ENCODE data around the gene STAT3.
"Not testable (repeated sequence)": the region's sequence is repeated elsewhere in the genome, so short reads cannot be mapped to it uniquely, and the experiment has no call there.

Gene STAT3

GRCh38 chr17:42388381-42389134 lies at the start of gene STAT3:
Gene STAT3 (minus strand): TSS chr17:42388442. CDS start chr17:42348516, 39,926 bp downstream.
- Mint-ChIP-seq H3K9me3 (no peaks in the 10 kb centered on the region), H3K27me3 (ENCODE audit: low read depth) (no peaks in the 10 kb centered on the region), H3K4me1 (ENCODE audit: low read depth) (peaks cover 40% of the 10 kb centered on the region), H3K4me3 (peak within 1 kb of the TSS; percentile 91), H3K27ac (peak within 1 kb of the TSS; percentile 100), H3K36me3 (ENCODE audit: low read depth) (peaks cover 9% of the 10 kb centered on the region)
- peak; percentile 100 for DNase-seq (ENCODE audit: low spot score)

- Mint-ChIP-seq H3K27me3 (ENCODE audit: low read depth) (peaks cover 26% of the 10 kb centered on the region), H3K27ac (no peak overlapping the region), H3K9me3 (no peaks in the 10 kb centered on the region), H3K4me3 (no peak overlapping the region), H3K36me3 (ENCODE audit: low read depth) (no peaks in the 10 kb centered on the region), H3K4me1 (ENCODE audit: low read depth) (no peaks in the 10 kb centered on the region)
- no peak for DNase-seq (ENCODE audit: low spot score)
Measured at GRCh38 chr17:42436391-42436790, 48.1 kb upstream of the STAT3 start.

- no peak overlapping the region for H3K4me3 Mint-ChIP-seq
- DNase-seq (ENCODE audit: low spot score): no peak
- no peaks in the 10 kb centered on the region for H3K4me1 Mint-ChIP-seq (ENCODE audit: low read depth)
- H3K27me3 Mint-ChIP-seq (ENCODE audit: low read depth): peaks cover 41% of the 10 kb centered on the region
- H3K9me3 Mint-ChIP-seq: no peaks in the 10 kb centered on the region
- H3K27ac Mint-ChIP-seq: no peak overlapping the region
- no peaks in the 10 kb centered on the region for H3K36me3 Mint-ChIP-seq (ENCODE audit: low read depth)
Measured at GRCh38 chr17:42431758-42432161, 43.5 kb upstream of the STAT3 start.

GRCh38 chr17:42429726-42430447 lies 41.6 kb upstream of the STAT3 start:
- Mint-ChIP-seq H3K4me1 (ENCODE audit: low read depth) (no peaks in the 10 kb centered on the region), H3K4me3 (no peak overlapping the region), H3K9me3 (no peaks in the 10 kb centered on the region), H3K36me3 (ENCODE audit: low read depth) (no peaks in the 10 kb centered on the region), H3K27me3 (ENCODE audit: low read depth) (peaks cover 43% of the 10 kb centered on the region), H3K27ac (no peak overlapping the region)
- DNase-seq (ENCODE audit: low spot score): no peak

GRCh38 chr17:42428141-42428944 lies 40.1 kb upstream of the STAT3 start:
- H3K27ac Mint-ChIP-seq: no peak overlapping the region
- H3K9me3 Mint-ChIP-seq: no peaks in the 10 kb centered on the region
- no peak for DNase-seq (ENCODE audit: low spot score)
- H3K4me1 Mint-ChIP-seq (ENCODE audit: low read depth): peaks cover 2% of the 10 kb centered on the region
- H3K4me3 Mint-ChIP-seq: no peak overlapping the region
- H3K36me3 Mint-ChIP-seq (ENCODE audit: low read depth): no peaks in the 10 kb centered on the region
- H3K27me3 Mint-ChIP-seq (ENCODE audit: low read depth): peaks cover 50% of the 10 kb centered on the region

- no peaks in the 10 kb centered on the region for H3K9me3 Mint-ChIP-seq
- H3K4me3 Mint-ChIP-seq: no peak overlapping the region
- H3K36me3 Mint-ChIP-seq (ENCODE audit: low read depth): no peaks in the 10 kb centered on the region
- DNase-seq (ENCODE audit: low spot score): no peak
- peaks cover 11% of the 10 kb centered on the region for H3K4me1 Mint-ChIP-seq (ENCODE audit: low read depth)
- no peak overlapping the region for H3K27ac Mint-ChIP-seq
- peaks cover 58% of the 10 kb centered on the region for H3K27me3 Mint-ChIP-seq (ENCODE audit: low read depth)
Measured at GRCh38 chr17:42424991-42425610, 36.9 kb upstream of the STAT3 start.

GRCh38 chr17:42423766-42424165 lies 35.5 kb upstream of the STAT3 start:
- peaks cover 61% of the 10 kb centered on the region for H3K27me3 Mint-ChIP-seq (ENCODE audit: low read depth)
- H3K36me3 Mint-ChIP-seq (ENCODE audit: low read depth): no peaks in the 10 kb centered on the region
- H3K4me1 Mint-ChIP-seq (ENCODE audit: low read depth): peaks cover 17% of the 10 kb centered on the region
- peak overlapping the region; percentile 82 for H3K4me3 Mint-ChIP-seq
- no peaks in the 10 kb centered on the region for H3K9me3 Mint-ChIP-seq
- no peak overlapping the region for H3K27ac Mint-ChIP-seq
- no peak for DNase-seq (ENCODE audit: low spot score)

GRCh38 chr17:42422958-42423712 lies 34.9 kb upstream of the STAT3 start, which contains the start of gene CAVIN1:
Gene CAVIN1 (minus strand): TSS chr17:42423256. CDS start chr17:42423097, 159 bp downstream.
- Mint-ChIP-seq H3K27ac (no peak within 1 kb of the TSS), H3K4me3 (peak within 1 kb of the TSS; percentile 82), H3K9me3 (no peaks in the 10 kb centered on the region), H3K36me3 (ENCODE audit: low read depth) (no peaks in the 10 kb centered on the region), H3K4me1 (ENCODE audit: low read depth) (peaks cover 17% of the 10 kb centered on the region), H3K27me3 (ENCODE audit: low read depth) (peaks cover 54% of the 10 kb centered on the region)
- peak; percentile 38 for DNase-seq (ENCODE audit: low spot score)

- peaks cover 17% of the 10 kb centered on the region for H3K4me1 Mint-ChIP-seq (ENCODE audit: low read depth)
- no peaks in the 10 kb centered on the region for H3K9me3 Mint-ChIP-seq
- H3K36me3 Mint-ChIP-seq (ENCODE audit: low read depth): no peaks in the 10 kb centered on the region
- no peak overlapping the region for H3K27ac Mint-ChIP-seq
- peak overlapping the region; percentile 82 for H3K4me3 Mint-ChIP-seq
- peak; percentile 11 for DNase-seq (ENCODE audit: low spot score)
- H3K27me3 Mint-ChIP-seq (ENCODE audit: low read depth): peaks cover 54% of the 10 kb centered on the region
Measured at GRCh38 chr17:42422412-42422957, 34.2 kb upstream of the STAT3 start.

- Mint-ChIP-seq H3K27ac (no peak overlapping the region), H3K27me3 (ENCODE audit: low read depth) (peaks cover 56% of the 10 kb centered on the region), H3K9me3 (no peaks in the 10 kb centered on the region), H3K36me3 (ENCODE audit: low read depth) (no peaks in the 10 kb centered on the region), H3K4me1 (ENCODE audit: low read depth) (peaks cover 17% of the 10 kb centered on the region), H3K4me3 (peak overlapping the region; percentile 70)
- DNase-seq (ENCODE audit: low spot score): peak; percentile 41
Measured at GRCh38 chr17:42421507-42422338, 33.5 kb upstream of the STAT3 start.

- peaks cover 54% of the 10 kb centered on the region for H3K27me3 Mint-ChIP-seq (ENCODE audit: low read depth)
- no peak overlapping the region for H3K27ac Mint-ChIP-seq
- no peak for DNase-seq (ENCODE audit: low spot score)
- H3K4me1 Mint-ChIP-seq (ENCODE audit: low read depth): peaks cover 17% of the 10 kb centered on the region
- peak overlapping the region; percentile 68 for H3K4me3 Mint-ChIP-seq
- no peaks in the 10 kb centered on the region for H3K9me3 Mint-ChIP-seq
- H3K36me3 Mint-ChIP-seq (ENCODE audit: low read depth): no peaks in the 10 kb centered on the region
Measured at GRCh38 chr17:42421136-42421506, 32.9 kb upstream of the STAT3 start.

GRCh38 chr17:42417981-42418380 lies 29.7 kb upstream of the STAT3 start:
- peaks cover 40% of the 10 kb centered on the region for H3K27me3 Mint-ChIP-seq (ENCODE audit: low read depth)

More at GRCh38 chr17:42417981-42418380, 29.7 kb upstream of the STAT3 start:
- H3K27ac Mint-ChIP-seq; H3K4me3 Mint-ChIP-seq; H3K9me3 Mint-ChIP-seq; DNase-seq (ENCODE audit: low spot score); H3K36me3 Mint-ChIP-seq (ENCODE audit: low read depth): not testable (repeated sequence)
- peaks cover 21% of the 10 kb centered on the region for H3K4me1 Mint-ChIP-seq (ENCODE audit: low read depth)
